Measurements from ENCODE around the gene GIT2. TPM values are rescaled to one million over a fixed set of nuclear protein-coding genes. Genes with fewer than 3 reads are reported as not detected.

Gene GIT2
- total and polyA plus RNA-seq, 2 of the 13 experiments (the other 11 are each of a cell fraction or from before 2014, with no cell fraction given) = 18.4 to 19.8 TPM

DNA sequence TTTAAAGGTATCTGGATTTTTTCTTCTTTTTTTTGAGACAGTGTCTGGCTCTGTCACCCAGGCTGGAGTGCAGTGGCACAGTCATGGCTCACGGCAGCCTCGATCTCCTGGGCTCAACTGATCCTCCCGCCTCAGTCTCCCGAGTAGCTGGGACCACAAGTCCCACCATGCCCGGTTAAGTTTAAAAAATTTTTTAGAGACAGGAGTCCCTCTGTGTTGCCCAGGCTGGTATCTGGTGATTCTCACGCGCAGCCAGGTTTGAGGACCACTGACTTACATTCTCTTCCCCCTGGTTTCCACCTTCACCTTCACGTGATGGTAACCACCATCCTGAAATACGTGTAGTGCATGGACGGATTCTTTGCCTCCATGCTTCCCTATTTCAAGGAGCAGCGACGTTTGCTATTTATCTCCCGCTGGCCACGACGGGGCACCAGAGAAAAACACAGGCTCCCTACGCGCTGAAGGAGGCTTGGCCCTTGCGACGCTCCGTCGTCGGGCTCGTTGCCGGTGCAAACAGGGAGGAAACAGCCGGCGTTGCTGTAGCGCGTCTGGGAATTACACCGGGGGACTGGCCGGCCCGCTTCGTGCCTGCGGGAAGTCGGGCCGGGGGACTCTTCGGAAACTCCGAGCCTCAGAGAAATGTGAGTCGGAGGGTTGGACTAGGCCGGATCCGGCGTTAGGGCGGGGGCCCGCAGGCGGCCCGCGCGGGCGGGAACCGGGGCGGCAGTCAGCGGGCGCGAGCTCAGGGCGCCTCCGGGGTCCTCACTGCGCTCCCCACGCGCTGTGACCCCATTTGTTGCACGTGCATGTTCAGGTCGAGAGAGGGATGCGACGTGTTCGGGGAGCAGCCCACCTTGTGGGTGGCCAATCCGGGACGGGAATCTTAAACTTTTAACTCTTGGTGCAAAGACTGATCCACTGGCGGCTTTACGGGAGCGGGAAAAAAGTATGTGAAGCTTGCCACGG is 96.1 kb downstream of the GIT2 start, which contains the start of gene TCHP (continued):
- TF ChIP-seq BCL6 (CRISPR knock-in tag; IDR thresholded peaks at IDR 0.05) (peak; percentile 47; the same call in 1 of the 2 replicates), CBX1 (IDR thresholded peaks at IDR 0.05; ENCODE audit: low read depth) (no peak), JARID2 (CRISPR knock-in tag; IDR thresholded peaks at IDR 0.05; ENCODE audit: insufficient replicate concordance) (peak; percentile 29), TOPORS (CRISPR knock-in tag; IDR thresholded peaks at IDR 0.05) (no peak; the same call in 1 of the 2 replicates), NFKB2 (CRISPR knock-in tag; IDR thresholded peaks at IDR 0.05; ENCODE audit: borderline replicate concordance) (peak; percentile 39; the same call in 1 of the 2 replicates), ZBTB8A (CRISPR knock-in tag; IDR thresholded peaks at IDR 0.05; ENCODE audit: borderline replicate concordance, low read depth) (no peak), NAIF1 (CRISPR knock-in tag; IDR thresholded peaks at IDR 0.05; ENCODE audit: borderline replicate concordance) (peak; percentile 51; the same call in 1 of the 2 replicates), ZNF773 (CRISPR knock-in tag; IDR thresholded peaks at IDR 0.05; ENCODE audit: borderline replicate concordance) (no peak), DNMT3B (CRISPR knock-in tag; conservative IDR thresholded peaks at IDR 0.05) (no peak)
- TF ChIP-seq, protein P1, sequence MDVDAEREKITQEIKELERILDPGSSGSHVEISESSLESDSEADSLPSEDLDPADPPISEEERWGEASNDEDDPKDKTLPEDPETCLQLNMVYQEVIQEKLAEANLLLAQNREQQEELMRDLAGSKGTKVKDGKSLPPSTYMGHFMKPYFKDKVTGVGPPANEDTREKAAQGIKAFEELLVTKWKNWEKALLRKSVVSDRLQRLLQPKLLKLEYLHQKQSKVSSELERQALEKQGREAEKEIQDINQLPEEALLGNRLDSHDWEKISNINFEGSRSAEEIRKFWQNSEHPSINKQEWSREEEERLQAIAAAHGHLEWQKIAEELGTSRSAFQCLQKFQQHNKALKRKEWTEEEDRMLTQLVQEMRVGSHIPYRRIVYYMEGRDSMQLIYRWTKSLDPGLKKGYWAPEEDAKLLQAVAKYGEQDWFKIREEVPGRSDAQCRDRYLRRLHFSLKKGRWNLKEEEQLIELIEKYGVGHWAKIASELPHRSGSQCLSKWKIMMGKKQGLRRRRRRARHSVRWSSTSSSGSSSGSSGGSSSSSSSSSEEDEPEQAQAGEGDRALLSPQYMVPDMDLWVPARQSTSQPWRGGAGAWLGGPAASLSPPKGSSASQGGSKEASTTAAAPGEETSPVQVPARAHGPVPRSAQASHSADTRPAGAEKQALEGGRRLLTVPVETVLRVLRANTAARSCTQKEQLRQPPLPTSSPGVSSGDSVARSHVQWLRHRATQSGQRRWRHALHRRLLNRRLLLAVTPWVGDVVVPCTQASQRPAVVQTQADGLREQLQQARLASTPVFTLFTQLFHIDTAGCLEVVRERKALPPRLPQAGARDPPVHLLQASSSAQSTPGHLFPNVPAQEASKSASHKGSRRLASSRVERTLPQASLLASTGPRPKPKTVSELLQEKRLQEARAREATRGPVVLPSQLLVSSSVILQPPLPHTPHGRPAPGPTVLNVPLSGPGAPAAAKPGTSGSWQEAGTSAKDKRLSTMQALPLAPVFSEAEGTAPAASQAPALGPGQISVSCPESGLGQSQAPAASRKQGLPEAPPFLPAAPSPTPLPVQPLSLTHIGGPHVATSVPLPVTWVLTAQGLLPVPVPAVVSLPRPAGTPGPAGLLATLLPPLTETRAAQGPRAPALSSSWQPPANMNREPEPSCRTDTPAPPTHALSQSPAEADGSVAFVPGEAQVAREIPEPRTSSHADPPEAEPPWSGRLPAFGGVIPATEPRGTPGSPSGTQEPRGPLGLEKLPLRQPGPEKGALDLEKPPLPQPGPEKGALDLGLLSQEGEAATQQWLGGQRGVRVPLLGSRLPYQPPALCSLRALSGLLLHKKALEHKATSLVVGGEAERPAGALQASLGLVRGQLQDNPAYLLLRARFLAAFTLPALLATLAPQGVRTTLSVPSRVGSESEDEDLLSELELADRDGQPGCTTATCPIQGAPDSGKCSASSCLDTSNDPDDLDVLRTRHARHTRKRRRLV (CRISPR knock-in tag; IDR thresholded peaks at IDR 0.05) = 0 out of 2 replicates have a peak, but pooled peaks have one; percentile 68
- TF ChIP-seq, protein P2, sequence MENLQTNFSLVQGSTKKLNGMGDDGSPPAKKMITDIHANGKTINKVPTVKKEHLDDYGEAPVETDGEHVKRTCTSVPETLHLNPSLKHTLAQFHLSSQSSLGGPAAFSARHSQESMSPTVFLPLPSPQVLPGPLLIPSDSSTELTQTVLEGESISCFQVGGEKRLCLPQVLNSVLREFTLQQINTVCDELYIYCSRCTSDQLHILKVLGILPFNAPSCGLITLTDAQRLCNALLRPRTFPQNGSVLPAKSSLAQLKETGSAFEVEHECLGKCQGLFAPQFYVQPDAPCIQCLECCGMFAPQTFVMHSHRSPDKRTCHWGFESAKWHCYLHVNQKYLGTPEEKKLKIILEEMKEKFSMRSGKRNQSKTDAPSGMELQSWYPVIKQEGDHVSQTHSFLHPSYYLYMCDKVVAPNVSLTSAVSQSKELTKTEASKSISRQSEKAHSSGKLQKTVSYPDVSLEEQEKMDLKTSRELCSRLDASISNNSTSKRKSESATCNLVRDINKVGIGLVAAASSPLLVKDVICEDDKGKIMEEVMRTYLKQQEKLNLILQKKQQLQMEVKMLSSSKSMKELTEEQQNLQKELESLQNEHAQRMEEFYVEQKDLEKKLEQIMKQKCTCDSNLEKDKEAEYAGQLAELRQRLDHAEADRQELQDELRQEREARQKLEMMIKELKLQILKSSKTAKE (CRISPR knock-in tag; IDR thresholded peaks at IDR 0.05; ENCODE audit: borderline replicate concordance) = no peak
- TF ChIP-seq, protein P3, sequence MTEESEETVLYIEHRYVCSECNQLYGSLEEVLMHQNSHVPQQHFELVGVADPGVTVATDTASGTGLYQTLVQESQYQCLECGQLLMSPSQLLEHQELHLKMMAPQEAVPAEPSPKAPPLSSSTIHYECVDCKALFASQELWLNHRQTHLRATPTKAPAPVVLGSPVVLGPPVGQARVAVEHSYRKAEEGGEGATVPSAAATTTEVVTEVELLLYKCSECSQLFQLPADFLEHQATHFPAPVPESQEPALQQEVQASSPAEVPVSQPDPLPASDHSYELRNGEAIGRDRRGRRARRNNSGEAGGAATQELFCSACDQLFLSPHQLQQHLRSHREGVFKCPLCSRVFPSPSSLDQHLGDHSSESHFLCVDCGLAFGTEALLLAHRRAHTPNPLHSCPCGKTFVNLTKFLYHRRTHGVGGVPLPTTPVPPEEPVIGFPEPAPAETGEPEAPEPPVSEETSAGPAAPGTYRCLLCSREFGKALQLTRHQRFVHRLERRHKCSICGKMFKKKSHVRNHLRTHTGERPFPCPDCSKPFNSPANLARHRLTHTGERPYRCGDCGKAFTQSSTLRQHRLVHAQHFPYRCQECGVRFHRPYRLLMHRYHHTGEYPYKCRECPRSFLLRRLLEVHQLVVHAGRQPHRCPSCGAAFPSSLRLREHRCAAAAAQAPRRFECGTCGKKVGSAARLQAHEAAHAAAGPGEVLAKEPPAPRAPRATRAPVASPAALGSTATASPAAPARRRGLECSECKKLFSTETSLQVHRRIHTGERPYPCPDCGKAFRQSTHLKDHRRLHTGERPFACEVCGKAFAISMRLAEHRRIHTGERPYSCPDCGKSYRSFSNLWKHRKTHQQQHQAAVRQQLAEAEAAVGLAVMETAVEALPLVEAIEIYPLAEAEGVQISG (CRISPR knock-in tag; IDR thresholded peaks at IDR 0.05) = peak; percentile 97
- TF ChIP-seq, protein P4, sequence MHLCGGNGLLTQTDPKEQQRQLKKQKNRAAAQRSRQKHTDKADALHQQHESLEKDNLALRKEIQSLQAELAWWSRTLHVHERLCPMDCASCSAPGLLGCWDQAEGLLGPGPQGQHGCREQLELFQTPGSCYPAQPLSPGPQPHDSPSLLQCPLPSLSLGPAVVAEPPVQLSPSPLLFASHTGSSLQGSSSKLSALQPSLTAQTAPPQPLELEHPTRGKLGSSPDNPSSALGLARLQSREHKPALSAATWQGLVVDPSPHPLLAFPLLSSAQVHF (CRISPR knock-in tag; IDR thresholded peaks at IDR 0.05) = no peak; the same call in 1 of the 2 replicates

Measured in HepG2 (cell line).